HepG2 (cell line): ENCODE results near the gene METTL4. TPM values are rescaled to one million over a fixed set of nuclear protein-coding genes. Genes with fewer than 3 reads are reported as not detected.

Experiments used
- ARHGAP35 ChIP-seq: sonication (generic); formaldehyde crosslinking; IDR thresholded peaks from 2 replicates; pipeline ENCODE4 v1.9.0; 2022; ENCODE audit warnings: mild to moderate bottlenecking, inconsistent platforms, moderate library complexity, missing genetic modification reagents, borderline replicate concordance
- BORCS8-MEF2B ChIP-seq: sonication (generic); formaldehyde crosslinking; IDR thresholded peaks from 2 replicates; pipeline ENCODE4 v1.8.0; 2022; ENCODE audit warnings: mild to moderate bottlenecking, missing genetic modification reagents
- CENPX ChIP-seq: sonication (generic); formaldehyde crosslinking; IDR thresholded peaks from 2 replicates; pipeline ENCODE4 v1.9.0; 2021; ENCODE audit warnings: mild to moderate bottlenecking, missing genetic modification reagents, moderate library complexity
- FOXC1 ChIP-seq: sonication (generic); formaldehyde crosslinking; IDR thresholded peaks from 2 replicates; pipeline ENCODE4 v1.8.0; 2022; ENCODE audit warnings: mild to moderate bottlenecking, missing genetic modification reagents, borderline replicate concordance
- LCORL ChIP-seq, 2 experiments: fragments of 450-650 bp in 1 of 2; sonication (generic) in 1 of 2; formaldehyde crosslinking in 1 of 2; IDR thresholded peaks; 2 replicates each; pipeline versions ENCODE4 v1.5.0 to v1.6.1; 2017 to 2020; ENCODE audit warnings: antibody characterized with exemption in 1 of 2, missing genetic modification reagents in 1 of 2
- MAFG ChIP-seq: sonication (generic); formaldehyde crosslinking; IDR thresholded peaks from 2 replicates; pipeline ENCODE4 v1.5.1; 2020; ENCODE audit warnings: mild to moderate bottlenecking, missing genetic modification reagents
- MXI1 ChIP-seq: IDR thresholded peaks from 3 replicates; pipeline ENCODE4 v1.6.1; 2012; ENCODE audit warnings: low read depth, low read length, inconsistent platforms, borderline replicate concordance
- NFATC3 ChIP-seq: sonication (generic); formaldehyde crosslinking; IDR thresholded peaks from 2 replicates; pipeline ENCODE4 v1.5.1; 2020; ENCODE audit warnings: mild to moderate bottlenecking, missing genetic modification reagents
- NFE2L1 ChIP-seq: sonication (generic); formaldehyde crosslinking; IDR thresholded peaks from 2 replicates; pipeline ENCODE4 v1.4.0; 2020; ENCODE audit warnings: missing genetic modification reagents, mild to moderate bottlenecking, borderline replicate concordance
- NFE2L2 ChIP-seq: fragments of 150-350 bp; IDR thresholded peaks from 2 replicates; pipeline ENCODE4 v1.6.1; 2014; ENCODE audit warnings: low read length
- NFIC ChIP-seq: IDR thresholded peaks from 2 replicates; pipeline ENCODE4 v1.6.1; 2012; ENCODE audit warnings: mild to moderate bottlenecking, low read length, inconsistent platforms
- PAF1 ChIP-seq: IDR thresholded peaks from 2 replicates; pipeline ENCODE4 v1.6.1; 2016; ENCODE audit warnings: missing genetic modification reagents, missing compliant biosample characterization
- PHB2 ChIP-seq: fragments of 450-650 bp; IDR thresholded peaks from 2 replicates; pipeline ENCODE4 v1.6.1; 2018; ENCODE audit not compliant: partially characterized antibody
- SRSF9 ChIP-seq: fragments of 200-400 bp; formaldehyde crosslinking; IDR thresholded peaks from 2 replicates; pipeline ENCODE4 v1.6.1; 2018; ENCODE audit warnings: borderline replicate concordance, mild to moderate bottlenecking, low read depth, low read length; ENCODE audit not compliant: insufficient read depth, poor library complexity, severe bottlenecking
- SUZ12 ChIP-seq: fragments of 150-350 bp; IDR thresholded peaks from 2 replicates; pipeline ENCODE4 v1.6.1; 2014; ENCODE audit warnings: low read depth, low read length
- TCF12 ChIP-seq, 2 experiments: fragments of 450-650 bp in 1 of 2; sonication (generic) in 1 of 2; formaldehyde crosslinking in 1 of 2; IDR thresholded peaks; 2 replicates each; pipeline versions ENCODE4 v1.6.1 to v1.8.0; 2017 to 2022; ENCODE audit warnings: antibody characterized with exemption in 1 of 2, mild to moderate bottlenecking in 1 of 2, missing genetic modification reagents in 1 of 2, moderate library complexity in 1 of 2
- YEATS2 ChIP-seq: sonication (generic); formaldehyde crosslinking; IDR thresholded peaks from 2 replicates; pipeline ENCODE4 v1.4.0; 2020; ENCODE audit warnings: missing genetic modification reagents, borderline replicate concordance
- ZBTB42 ChIP-seq: sonication (generic); formaldehyde crosslinking; IDR thresholded peaks from 2 replicates; pipeline ENCODE4 v1.5.0; 2020; ENCODE audit warnings: mild to moderate bottlenecking, missing genetic modification reagents
- ZFP41 ChIP-seq: sonication (generic); formaldehyde crosslinking; IDR thresholded peaks from 2 replicates; pipeline ENCODE4 v1.4.0; 2020; ENCODE audit warnings: mild to moderate bottlenecking, missing genetic modification reagents, borderline replicate concordance
- ZNF234 ChIP-seq: sonication (generic); formaldehyde crosslinking; conservative IDR thresholded peaks from 2 replicates; pipeline ENCODE4 v1.5.1; 2020; ENCODE audit warnings: mild to moderate bottlenecking, missing genetic modification reagents
- ZNF777 ChIP-seq: sonication (generic); formaldehyde crosslinking; IDR thresholded peaks from 2 replicates; pipeline ENCODE4 v1.4.0; 2020; ENCODE audit warnings: missing genetic modification reagents
- ZNF83 ChIP-seq: sonication (generic); formaldehyde crosslinking; IDR thresholded peaks from 2 replicates; pipeline ENCODE4 v1.4.0; 2020; ENCODE audit warnings: missing genetic modification reagents, mild to moderate bottlenecking, borderline replicate concordance
- ZSCAN30 ChIP-seq: sonication (generic); formaldehyde crosslinking; IDR thresholded peaks from 2 replicates; pipeline ENCODE4 v1.5.0; 2020; ENCODE audit warnings: mild to moderate bottlenecking, missing genetic modification reagents
- polyA plus RNA-seq, 8 experiments: library from polyadenylated mRNA; depleted of rRNA in 3 of 8; stranded (reverse) in 7 of 8; unstranded in 1 of 8; fragments of >200 nt; fragmentation: Illumina TruSeq in 4 of 8; extraction: Trizol in 4 of 8; gene quantifications; 2 replicates each; pipeline versions ENCODE4 v1.2.1 to v1.2.3, GENCODE V29; 2011 to 2016; ENCODE audit warnings: low read depth in 4 of 8, missing spikeins in 1 of 8, mixed read lengths in 1 of 8; ENCODE audit not compliant: insufficient read depth in 1 of 8
- total RNA-seq, 5 experiments: library from RNA; depleted of rRNA; stranded (reverse); fragments of >200 nt; fragmentation: Illumina TruSeq; extraction: Trizol; gene quantifications; 2 replicates each; pipeline ENCODE4 v1.2.3, GENCODE V29; 2016; ENCODE audit warnings: low read depth in 1 of 5
- TF ChIP-seq, protein P1 (sequence below): sonication (generic); formaldehyde crosslinking; IDR thresholded peaks from 2 replicates; pipeline ENCODE4 v1.4.0; 2020; ENCODE audit warnings: missing genetic modification reagents
- TF ChIP-seq, protein P2 (sequence below): sonication (generic); formaldehyde crosslinking; IDR thresholded peaks from 2 replicates; pipeline ENCODE4 v1.5.0; 2020; ENCODE audit warnings: missing genetic modification reagents
- TF ChIP-seq, protein P3 (sequence below): sonication (generic); formaldehyde crosslinking; IDR thresholded peaks from 2 replicates; pipeline ENCODE4 v1.4.0; 2020; ENCODE audit warnings: missing genetic modification reagents

Gene METTL4
- total and polyA plus RNA-seq, 2 of the 13 experiments (the other 11 are each of a cell fraction or from before 2014, with no cell fraction given) = 6.8 to 8.1 TPM

DNA sequence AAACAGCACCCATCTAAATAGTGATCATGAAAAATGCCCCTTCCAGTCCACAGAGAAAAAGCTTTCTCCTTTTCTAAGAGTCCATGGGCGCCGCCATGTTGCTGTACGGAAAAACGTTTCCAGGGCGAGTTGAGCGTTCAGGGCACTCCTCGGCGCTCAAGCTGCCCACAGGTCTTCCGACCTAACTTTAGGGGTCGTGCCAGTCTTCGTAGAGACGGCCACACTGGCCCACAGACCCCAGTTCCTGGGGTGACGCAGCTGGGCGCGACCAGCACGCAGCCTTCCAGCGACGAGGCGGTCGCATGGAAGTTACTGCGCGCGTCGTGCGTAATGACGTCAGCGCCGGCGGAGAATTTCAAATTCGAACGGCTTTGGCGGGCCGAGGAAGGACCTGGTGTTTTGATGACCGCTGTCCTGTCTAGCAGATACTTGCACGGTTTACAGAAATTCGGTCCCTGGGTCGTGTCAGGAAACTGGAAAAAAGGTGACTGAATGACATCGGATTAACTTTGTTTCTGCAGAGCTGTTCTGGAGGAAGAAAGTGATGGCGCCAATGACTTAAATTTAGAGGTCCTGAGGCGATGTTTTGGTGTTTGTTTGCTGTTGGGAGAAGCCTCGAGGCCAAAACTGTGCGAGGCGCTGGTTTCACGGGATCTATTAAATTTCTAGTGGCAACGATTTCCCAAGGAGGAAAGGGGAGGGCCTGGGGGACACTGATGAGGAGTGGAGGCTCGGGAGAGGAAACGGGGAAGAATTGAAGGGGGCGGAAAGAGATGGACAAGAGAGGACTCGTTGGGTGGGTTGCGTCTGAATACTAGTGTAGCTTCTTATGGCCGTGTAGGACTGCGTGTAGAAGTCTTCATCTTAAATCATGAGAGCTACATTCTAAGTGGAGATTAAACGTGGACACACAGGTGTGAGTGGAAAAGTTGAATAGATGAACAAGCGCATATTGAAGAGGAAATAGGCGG lies at the start of gene METTL4, which contains the start of gene NDC80 (continued):
- TF ChIP-seq FOXC1 (CRISPR knock-in tag) (0 out of 2 replicates have a peak, but pooled peaks have one; percentile 19), LCORL (IDR thresholded peaks at IDR 0.05) (no peak), LCORL (CRISPR knock-in tag; IDR thresholded peaks at IDR 0.05) (peak; percentile 27; the same call in 1 of the 2 replicates), ZFP41 (CRISPR knock-in tag) (no peak), MXI1 (peak; percentile 84; the same call in 2 of the 3 replicates), ZNF234 (CRISPR knock-in tag) (0 out of 2 replicates have a peak, but pooled peaks have one; percentile 38), NFE2L2 (no peak), NFE2L1 (CRISPR knock-in tag) (no peak), ZSCAN30 (no peak), YEATS2 (peak; percentile 85; the same call in 1 of the 2 replicates), ZBTB42 (0 out of 2 replicates have a peak, but pooled peaks have one; percentile 40), CENPX (CRISPR knock-in tag) (0 out of 2 replicates have a peak, but pooled peaks have one; percentile 27), BORCS8-MEF2B (CRISPR knock-in tag) (peak; percentile 99), SRSF9 (no peak), SUZ12 (no peak), MAFG (CRISPR knock-in tag) (no peak), ARHGAP35 (CRISPR knock-in tag) (no peak), NFATC3 (0 out of 2 replicates have a peak, but pooled peaks have one; percentile 44), PHB2 (no peak), ZNF777 (CRISPR knock-in tag) (peak; percentile 54), ZNF83 (CRISPR knock-in tag) (peak; percentile 60; the same call in 1 of the 2 replicates), NFIC (0 out of 2 replicates have a peak, but pooled peaks have one; percentile 50), PAF1 (CRISPR knock-in tag) (no peak), TCF12 (IDR thresholded peaks at IDR 0.05) (no peak), TCF12 (CRISPR knock-in tag; IDR thresholded peaks at IDR 0.05) (no peak)
- TF ChIP-seq, protein P1, sequence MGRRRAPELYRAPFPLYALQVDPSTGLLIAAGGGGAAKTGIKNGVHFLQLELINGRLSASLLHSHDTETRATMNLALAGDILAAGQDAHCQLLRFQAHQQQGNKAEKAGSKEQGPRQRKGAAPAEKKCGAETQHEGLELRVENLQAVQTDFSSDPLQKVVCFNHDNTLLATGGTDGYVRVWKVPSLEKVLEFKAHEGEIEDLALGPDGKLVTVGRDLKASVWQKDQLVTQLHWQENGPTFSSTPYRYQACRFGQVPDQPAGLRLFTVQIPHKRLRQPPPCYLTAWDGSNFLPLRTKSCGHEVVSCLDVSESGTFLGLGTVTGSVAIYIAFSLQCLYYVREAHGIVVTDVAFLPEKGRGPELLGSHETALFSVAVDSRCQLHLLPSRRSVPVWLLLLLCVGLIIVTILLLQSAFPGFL (CRISPR knock-in tag) = no peak
- TF ChIP-seq, protein P2, sequence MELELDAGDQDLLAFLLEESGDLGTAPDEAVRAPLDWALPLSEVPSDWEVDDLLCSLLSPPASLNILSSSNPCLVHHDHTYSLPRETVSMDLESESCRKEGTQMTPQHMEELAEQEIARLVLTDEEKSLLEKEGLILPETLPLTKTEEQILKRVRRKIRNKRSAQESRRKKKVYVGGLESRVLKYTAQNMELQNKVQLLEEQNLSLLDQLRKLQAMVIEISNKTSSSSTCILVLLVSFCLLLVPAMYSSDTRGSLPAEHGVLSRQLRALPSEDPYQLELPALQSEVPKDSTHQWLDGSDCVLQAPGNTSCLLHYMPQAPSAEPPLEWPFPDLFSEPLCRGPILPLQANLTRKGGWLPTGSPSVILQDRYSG (CRISPR knock-in tag) = peak; percentile 56; the same call in 1 of the 2 replicates
- TF ChIP-seq, protein P3, sequence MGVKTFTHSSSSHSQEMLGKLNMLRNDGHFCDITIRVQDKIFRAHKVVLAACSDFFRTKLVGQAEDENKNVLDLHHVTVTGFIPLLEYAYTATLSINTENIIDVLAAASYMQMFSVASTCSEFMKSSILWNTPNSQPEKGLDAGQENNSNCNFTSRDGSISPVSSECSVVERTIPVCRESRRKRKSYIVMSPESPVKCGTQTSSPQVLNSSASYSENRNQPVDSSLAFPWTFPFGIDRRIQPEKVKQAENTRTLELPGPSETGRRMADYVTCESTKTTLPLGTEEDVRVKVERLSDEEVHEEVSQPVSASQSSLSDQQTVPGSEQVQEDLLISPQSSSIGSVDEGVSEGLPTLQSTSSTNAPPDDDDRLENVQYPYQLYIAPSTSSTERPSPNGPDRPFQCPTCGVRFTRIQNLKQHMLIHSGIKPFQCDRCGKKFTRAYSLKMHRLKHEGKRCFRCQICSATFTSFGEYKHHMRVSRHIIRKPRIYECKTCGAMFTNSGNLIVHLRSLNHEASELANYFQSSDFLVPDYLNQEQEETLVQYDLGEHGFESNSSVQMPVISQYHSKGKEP (CRISPR knock-in tag) = no peak
